GM19438 (cell line): ENCODE results near the gene FHAD1.
"Not testable (repeated sequence)": the region's sequence is repeated elsewhere in the genome, so short reads cannot be mapped to it uniquely, and the experiment has no call there.

Source experiments
- ATAC-seq: cut with Tn5 transposase; IDR thresholded peaks from one replicate; pipeline ENCODE4 v1.9.1; 2021; ENCODE audit warnings: low read depth; ENCODE audit not compliant: unreplicated experiment

Gene FHAD1

GRCh38 chr1:15388201-15388880, 141.3 kb downstream of the FHAD1 start:
- ATAC-seq: no peak

GRCh38 chr1:15389828-15390227, 142.8 kb downstream of the FHAD1 start:
- ATAC-seq: not testable (repeated sequence)

- ATAC-seq: no peak
Measured at GRCh38 chr1:15390667-15391066, 143.6 kb downstream of the FHAD1 start.

GRCh38 chr1:15391366-15391765, 144.3 kb downstream of the FHAD1 start:
- no peak for ATAC-seq

- no peak for ATAC-seq
Measured at GRCh38 chr1:15393475-15394257, 146.6 kb downstream of the FHAD1 start.

GRCh38 chr1:15394258-15394690, 147.3 kb downstream of the FHAD1 start:
- no peak for ATAC-seq

- no peak for ATAC-seq
Measured at GRCh38 chr1:15397236-15397635, 150.2 kb downstream of the FHAD1 start.

GRCh38 chr1:15399710-15400109, 152.7 kb downstream of the FHAD1 start:
- ATAC-seq: no peak

- ATAC-seq: no peak
Measured at GRCh38 chr1:15400627-15401026, 153.6 kb downstream of the FHAD1 start.

- no peak for ATAC-seq
Measured at GRCh38 chr1:15401391-15402055, 154.5 kb downstream of the FHAD1 start.

GRCh38 chr1:15402809-15403450, 155.9 kb downstream of the FHAD1 start:
- ATAC-seq: no peak

- no peak for ATAC-seq
Measured at GRCh38 chr1:15403962-15404580, 157.0 kb downstream of the FHAD1 start.

GRCh38 chr1:15405106-15405850, 158.3 kb downstream of the FHAD1 start:
- ATAC-seq: no peak

GRCh38 chr1:15406614-15407559, 159.9 kb downstream of the FHAD1 start:
- ATAC-seq: no peak

- no peak for ATAC-seq
Measured at GRCh38 chr1:15407580-15407979, 160.6 kb downstream of the FHAD1 start.

- no peak for ATAC-seq
Measured at GRCh38 chr1:15408890-15409387, 161.9 kb downstream of the FHAD1 start.

- peak; percentile 77 for ATAC-seq
Measured at GRCh38 chr1:15409388-15410222, 162.6 kb downstream of the FHAD1 start, which contains the start of gene EFHD2. Gene EFHD2, plus strand, starts transcription at chr1:15409888. Its CDS starts 84 bp downstream, at chr1:15409972.
